NB4 (cell line): ENCODE measurements around the gene SAMD5.

Experiments used
- DNase-seq: peaks from one replicate; pipeline ENCODE4 v3.0.0; 2010; ENCODE audit warnings: low read depth
- H3K4me3 ChIP-seq: one replicate; pipeline ENCODE4 v1.5.1; 2011; ENCODE audit warnings: mild to moderate bottlenecking, low read depth, low read length, moderate library complexity
- CTCF ChIP-seq: IDR thresholded peaks from one replicate; pipeline ENCODE4 v1.5.1; 2012; ENCODE audit warnings: low read depth, low read length
- MAX ChIP-seq: IDR thresholded peaks from 2 replicates; pipeline ENCODE4 v1.6.1; 2011; ENCODE audit warnings: low read depth, low read length
- MYC ChIP-seq: IDR thresholded peaks from 2 replicates; pipeline ENCODE4 v1.6.1; 2011; ENCODE audit warnings: low read depth, low read length
- POLR2A ChIP-seq: IDR thresholded peaks from 2 replicates; pipeline ENCODE4 v1.6.1; 2011; ENCODE audit warnings: mild to moderate bottlenecking; ENCODE audit not compliant: insufficient read length; ENCODE audit errors: extremely low read depth

The SAMD5 gene

GRCh38 chr6:147566244-147566898, 57.9 kb downstream of the SAMD5 start:
- TF ChIP-seq MYC (no peak), CTCF (no peak), MAX (no peak), POLR2A (no peak)
- H3K4me3 ChIP-seq = no peak overlapping the region
- no peak for DNase-seq

GRCh38 chr6:147567141-147567805, 58.8 kb downstream of the SAMD5 start:
- TF ChIP-seq POLR2A = no peak
- no peak for TF ChIP-seq MYC
- TF ChIP-seq MAX = no peak
- TF ChIP-seq CTCF = no peak

GRCh38 chr6:147569788-147570187, 61.3 kb downstream of the SAMD5 start:
- TF ChIP-seq MAX = no peak
- no peak for TF ChIP-seq MYC
- no peak for TF ChIP-seq CTCF
- TF ChIP-seq POLR2A = no peak
- H3K4me3 ChIP-seq = no peak overlapping the region
- DNase-seq = no peak

More at GRCh38 chr6:147567141-147567805, 58.8 kb downstream of the SAMD5 start:
- no peak for DNase-seq
- H3K4me3 ChIP-seq = no peak overlapping the region

GRCh38 chr6:147570681-147571080, 62.2 kb downstream of the SAMD5 start:
- TF ChIP-seq CTCF (no peak), MAX (no peak), MYC (no peak), POLR2A (no peak)
- no peak for DNase-seq
- no peak overlapping the region for H3K4me3 ChIP-seq

- TF ChIP-seq MAX = no peak
- no peak for TF ChIP-seq CTCF
- TF ChIP-seq POLR2A = no peak
- no peak for TF ChIP-seq MYC
- no peak for DNase-seq
- H3K4me3 ChIP-seq = no peak overlapping the region
Observed at GRCh38 chr6:147577488-147577887, 69.0 kb downstream of the SAMD5 start.

- no peak for DNase-seq
- TF ChIP-seq MYC (no peak), POLR2A (no peak), MAX (no peak), CTCF (no peak)
- H3K4me3 ChIP-seq = no peak overlapping the region
Observed at GRCh38 chr6:147578159-147578558, 69.7 kb downstream of the SAMD5 start.
